NCI-H1048 (cell line): Measurements from ENCODE around the gene FGF14.
"Not testable (repeated sequence)": the region's sequence is repeated elsewhere in the genome, so short reads cannot be mapped to it uniquely, and the experiment has no call there.

Experiments used
- DNase-seq: peaks from one replicate; lab custom pipeline; 2025; lab: John Stamatoyannopoulos, UW

FGF14 gene

GRCh38 chr13:102136735-102137296 is 265.0 kb downstream of the FGF14 start:
- DNase-seq, result no peak

DNA sequence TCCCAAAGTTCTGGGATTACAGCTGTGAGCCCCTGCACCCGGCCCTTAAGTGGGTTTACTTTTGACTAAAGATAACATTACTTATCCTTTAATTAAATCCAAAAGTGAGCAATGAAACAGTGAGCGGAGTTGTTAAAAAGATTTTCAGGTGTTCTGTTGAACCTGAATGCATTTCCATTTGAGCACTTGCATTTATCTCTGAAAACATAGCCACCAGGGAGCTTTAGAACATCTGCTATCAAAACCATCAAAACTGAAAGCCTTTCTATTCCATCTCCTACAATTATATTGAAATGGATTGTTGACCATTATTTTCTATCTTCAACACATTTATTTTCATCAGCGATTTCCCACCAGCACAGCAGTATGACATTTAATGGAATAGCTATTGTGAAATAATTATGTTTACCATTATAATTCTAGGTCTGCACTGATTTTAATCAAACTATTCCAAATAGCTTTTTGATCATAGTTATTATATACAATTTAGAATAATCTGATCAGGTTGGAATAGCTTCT is 269.0 kb downstream of the FGF14 start:
- no peak for DNase-seq

GRCh38 chr13:102131246-102131645 is 270.6 kb downstream of the FGF14 start:
- no peak for DNase-seq

GRCh38 chr13:102128216-102128810 is 273.5 kb downstream of the FGF14 start:
- DNase-seq, result no peak

DNA sequence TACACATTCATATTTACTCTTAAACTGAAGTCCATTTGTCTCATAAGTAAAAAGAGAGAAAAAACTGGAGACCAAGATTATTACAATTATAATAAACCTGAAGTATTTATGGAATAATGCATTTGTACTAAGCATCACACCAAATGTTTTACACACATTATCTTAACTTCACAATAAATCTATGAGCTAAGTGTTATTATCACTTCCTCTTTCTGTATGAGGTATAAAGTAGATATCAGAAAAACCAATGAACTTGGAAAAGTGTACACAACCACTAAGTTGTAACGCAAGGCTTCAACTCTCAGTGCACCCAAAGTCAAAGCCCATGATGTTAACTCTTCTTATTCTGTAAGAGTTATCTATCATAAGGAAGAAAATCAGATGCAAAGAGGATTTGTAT is 274.7 kb downstream of the FGF14 start:
- no peak for DNase-seq

DNA sequence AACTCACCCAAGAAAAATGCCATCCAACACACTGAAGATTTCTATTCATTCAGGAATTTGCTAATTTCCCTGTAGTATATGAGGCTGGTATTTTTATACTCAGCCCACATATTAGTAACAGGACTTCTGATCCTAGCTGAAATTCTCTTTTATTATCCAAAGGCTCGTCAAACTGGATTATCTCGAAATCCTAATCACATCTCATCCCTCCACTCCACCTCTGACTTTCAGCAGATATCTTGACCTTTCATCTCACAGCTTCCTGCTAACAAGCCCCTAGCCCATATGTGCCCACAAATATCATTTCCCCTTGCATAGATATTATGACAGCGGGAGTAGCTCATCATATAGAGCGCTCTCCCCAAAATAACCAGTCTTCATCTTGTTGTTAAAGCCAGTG is 279.7 kb downstream of the FGF14 start:
- no peak for DNase-seq

- no peak for DNase-seq
These were observed 284.5 kb downstream of the FGF14 start for GRCh38 chr13:102117175-102117831.

GRCh38 chr13:102103469-102103868 is 298.4 kb downstream of the FGF14 start:
- no peak for DNase-seq

GRCh38 chr13:102100234-102100633 is 301.6 kb downstream of the FGF14 start:
- no peak for DNase-seq

DNA sequence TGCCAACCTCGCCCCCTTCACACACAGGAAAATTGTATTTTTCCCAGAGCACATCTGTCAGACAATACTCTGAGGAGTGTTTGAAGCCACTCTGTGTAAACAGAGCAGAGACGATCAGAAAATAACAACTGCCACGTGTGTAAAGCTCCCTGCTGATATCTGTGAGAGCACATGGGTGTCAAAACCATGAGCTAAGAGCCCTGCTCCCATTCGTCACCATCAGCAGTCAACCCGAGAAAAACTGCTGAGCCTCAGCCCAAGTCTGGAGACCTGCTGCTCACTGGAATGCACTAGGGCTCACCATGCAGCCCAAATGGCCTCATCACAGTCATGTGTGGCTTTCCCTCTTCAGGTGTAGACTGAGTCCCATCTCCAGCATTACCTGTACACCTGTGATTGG is 304.1 kb downstream of the FGF14 start:
- no peak for DNase-seq

GRCh38 chr13:102093288-102093687 is 308.6 kb downstream of the FGF14 start:
- DNase-seq, result not testable (repeated sequence)

GRCh38 chr13:102091231-102091630 is 310.6 kb downstream of the FGF14 start:
- DNase-seq, result no peak

DNA sequence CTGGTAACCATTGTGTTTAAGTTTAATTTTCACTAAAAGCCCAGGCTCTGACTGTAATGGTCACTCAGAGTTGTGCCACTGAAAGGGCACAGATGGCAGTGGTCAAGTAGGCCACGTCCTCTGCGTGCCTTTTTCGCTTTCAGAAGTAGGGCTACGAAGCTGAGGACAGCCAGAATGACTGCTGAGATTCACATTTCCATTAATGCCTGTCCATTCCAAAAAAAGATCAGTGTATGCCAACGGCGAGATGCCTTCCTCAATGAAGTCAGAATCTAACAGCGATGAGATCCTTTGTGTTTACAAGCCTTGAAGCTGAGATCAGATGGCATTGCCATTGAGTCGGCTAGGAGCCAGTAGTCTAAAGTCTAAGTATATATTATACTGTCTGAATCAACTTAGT is 311.3 kb downstream of the FGF14 start:
- DNase-seq, result no peak

- DNase-seq, result no peak
These were observed 312.1 kb downstream of the FGF14 start for GRCh38 chr13:102089722-102090121.

DNA sequence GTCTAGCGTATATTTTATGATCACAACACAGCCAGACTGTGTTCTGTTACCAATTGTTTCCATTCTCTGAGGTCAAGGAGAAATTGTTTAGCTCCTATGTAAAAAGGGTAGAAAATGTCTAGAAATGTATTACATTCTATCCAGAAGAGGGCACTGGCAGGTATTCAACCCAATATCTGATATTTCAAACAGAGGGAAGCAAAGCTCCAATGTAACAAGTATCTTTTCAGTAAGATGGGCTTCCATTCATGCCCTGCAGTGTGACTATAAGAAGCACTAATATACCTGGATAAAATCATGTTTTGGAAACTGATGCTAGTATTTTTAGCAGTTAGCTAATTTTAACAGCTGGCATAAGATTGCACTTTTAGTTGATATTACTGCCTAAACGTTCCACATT is 312.7 kb downstream of the FGF14 start:
- DNase-seq, result no peak

DNA sequence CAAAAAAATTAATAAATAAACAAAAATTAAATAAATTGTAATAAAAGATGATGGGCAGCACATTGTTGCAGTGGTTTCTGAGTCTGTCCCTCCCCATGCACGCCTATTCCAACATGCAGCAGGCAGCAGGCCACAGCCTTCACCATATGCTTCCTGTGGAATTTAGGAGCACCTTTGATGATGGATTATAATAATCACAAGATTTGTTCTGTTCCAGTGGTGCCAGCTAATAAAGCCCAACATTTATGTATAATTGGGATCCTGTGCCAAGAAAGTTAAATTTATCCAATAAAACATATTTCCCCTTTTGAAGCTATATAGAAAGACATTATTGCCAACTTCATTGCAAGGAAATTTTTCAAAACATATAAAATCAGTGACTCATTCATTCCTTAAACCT is 328.6 kb downstream of the FGF14 start:
- DNase-seq, result no peak

GRCh38 chr13:102071711-102072110 is 330.1 kb downstream of the FGF14 start:
- DNase-seq, result no peak

DNA sequence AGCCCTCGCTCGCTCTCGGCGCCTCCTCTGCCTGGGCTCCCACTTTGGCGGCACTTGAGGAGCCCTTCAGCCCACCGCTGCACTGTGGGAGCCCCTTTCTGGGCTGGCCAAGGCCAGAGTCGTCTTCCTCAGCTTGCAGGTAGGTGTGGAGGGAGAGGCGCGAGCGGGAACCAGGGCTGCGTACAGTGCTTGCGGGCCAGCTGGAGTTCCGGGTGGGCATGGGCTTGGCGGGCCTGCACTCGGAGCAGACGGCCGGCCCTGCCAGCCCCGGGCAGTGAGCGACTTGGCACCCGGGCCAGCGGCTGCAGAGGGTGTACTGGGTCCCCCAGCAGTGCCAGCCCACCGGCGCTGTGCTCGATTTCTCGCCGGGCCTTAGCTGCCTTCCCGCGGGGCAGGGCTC is 333.5 kb downstream of the FGF14 start:
- not testable (repeated sequence) for DNase-seq

GRCh38 chr13:102055090-102055779 is 346.6 kb downstream of the FGF14 start:
- no peak for DNase-seq

- no peak for DNase-seq
These were observed 352.0 kb downstream of the FGF14 start for GRCh38 chr13:102049853-102050252.

DNA sequence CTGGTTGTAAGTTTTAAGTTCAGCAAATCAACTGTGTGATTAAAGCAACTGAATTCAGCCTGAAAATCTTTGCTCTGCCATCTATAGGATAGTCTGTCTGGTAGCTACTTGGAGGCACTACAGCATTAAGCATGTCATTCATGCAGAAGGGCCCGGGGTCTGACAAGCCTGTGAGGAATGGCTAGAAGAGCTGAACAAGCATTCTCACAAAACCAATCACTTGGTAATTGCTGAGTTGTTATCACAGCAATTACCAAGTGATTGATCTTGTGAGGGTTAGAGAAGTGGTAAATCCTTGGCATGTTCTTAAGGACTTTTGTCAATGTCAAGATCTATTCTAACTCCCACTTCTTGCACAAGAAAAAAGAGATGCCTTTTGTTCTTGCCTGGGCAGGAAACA is 356.1 kb downstream of the FGF14 start:
- DNase-seq, result no peak

DNA sequence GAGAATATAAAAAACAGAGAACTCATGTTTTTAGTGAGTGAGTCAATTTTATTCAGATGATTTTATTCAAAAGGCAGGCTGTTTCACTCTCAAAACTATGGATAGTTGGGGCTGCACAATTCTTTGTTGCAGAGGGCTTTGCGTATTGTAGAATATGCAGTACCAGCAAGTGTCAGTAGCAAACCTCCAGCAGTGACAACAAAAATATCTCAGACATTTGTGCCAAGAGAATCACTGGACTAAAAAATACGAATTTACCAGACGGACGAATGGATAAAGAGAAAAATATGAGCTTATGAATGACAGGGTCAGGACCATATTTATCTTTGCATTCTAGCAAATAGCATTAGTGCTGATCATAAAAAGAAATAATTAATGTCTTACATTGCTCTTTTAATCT is 359.1 kb downstream of the FGF14 start:
- DNase-seq, result no peak

DNA sequence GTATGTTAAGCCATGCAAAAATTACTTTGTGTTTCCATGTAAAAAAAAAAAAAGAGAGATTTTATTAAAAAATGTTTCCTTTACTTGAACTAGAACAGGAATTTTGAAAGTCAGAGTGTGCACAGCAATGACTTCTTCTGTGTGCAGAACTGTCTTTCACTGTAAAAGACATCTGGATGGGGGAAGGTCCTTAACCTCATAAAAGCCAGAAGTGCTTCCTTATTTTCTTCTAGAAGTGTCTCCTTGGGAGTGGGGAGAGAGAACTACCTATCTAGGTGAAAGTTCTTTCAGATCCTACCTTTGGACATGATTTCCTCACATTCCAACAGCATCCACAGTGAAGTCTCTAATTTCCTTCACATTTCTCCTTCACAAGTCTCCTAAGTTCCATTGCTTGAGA is 360.3 kb downstream of the FGF14 start:
- no peak for DNase-seq
